CD4-positive, alpha-beta T cell treated with Interleukin-1 beta for 1 hour (primary cell): Measurements from ENCODE around the gene RHBDL2.
"Not testable (repeated sequence)": the region's sequence is repeated elsewhere in the genome, so short reads cannot be mapped to it uniquely, and the experiment has no call there.

Experiments
- DNase-seq, 2 donors: peaks; one replicate each; pipeline ENCODE4 v3.0.0-alpha.2; 2020 to 2022

Gene RHBDL2

GRCh38 chr1:38873027-38873969 is 68.3 kb downstream of the RHBDL2 start, which contains the start of gene MYCBP:
MYCBP (minus strand) TSS chr1:38873348; CDS start chr1:38873305, 43 bp downstream.
- DNase-seq: peak; percentile 98

- DNase-seq: peak in 1 of 2 donors; percentile 10
Observed at GRCh38 chr1:38872401-38873026, 69.1 kb downstream of the RHBDL2 start.

GRCh38 chr1:38870996-38871395 is 70.6 kb downstream of the RHBDL2 start:
- no peak for DNase-seq

- DNase-seq: no peak
Observed at GRCh38 chr1:38867208-38867607, 74.4 kb downstream of the RHBDL2 start.

- DNase-seq: no peak
Observed at GRCh38 chr1:38865112-38865715, 76.4 kb downstream of the RHBDL2 start.

GRCh38 chr1:38860454-38860795 is 81.2 kb downstream of the RHBDL2 start:
- no peak for DNase-seq

DNA sequence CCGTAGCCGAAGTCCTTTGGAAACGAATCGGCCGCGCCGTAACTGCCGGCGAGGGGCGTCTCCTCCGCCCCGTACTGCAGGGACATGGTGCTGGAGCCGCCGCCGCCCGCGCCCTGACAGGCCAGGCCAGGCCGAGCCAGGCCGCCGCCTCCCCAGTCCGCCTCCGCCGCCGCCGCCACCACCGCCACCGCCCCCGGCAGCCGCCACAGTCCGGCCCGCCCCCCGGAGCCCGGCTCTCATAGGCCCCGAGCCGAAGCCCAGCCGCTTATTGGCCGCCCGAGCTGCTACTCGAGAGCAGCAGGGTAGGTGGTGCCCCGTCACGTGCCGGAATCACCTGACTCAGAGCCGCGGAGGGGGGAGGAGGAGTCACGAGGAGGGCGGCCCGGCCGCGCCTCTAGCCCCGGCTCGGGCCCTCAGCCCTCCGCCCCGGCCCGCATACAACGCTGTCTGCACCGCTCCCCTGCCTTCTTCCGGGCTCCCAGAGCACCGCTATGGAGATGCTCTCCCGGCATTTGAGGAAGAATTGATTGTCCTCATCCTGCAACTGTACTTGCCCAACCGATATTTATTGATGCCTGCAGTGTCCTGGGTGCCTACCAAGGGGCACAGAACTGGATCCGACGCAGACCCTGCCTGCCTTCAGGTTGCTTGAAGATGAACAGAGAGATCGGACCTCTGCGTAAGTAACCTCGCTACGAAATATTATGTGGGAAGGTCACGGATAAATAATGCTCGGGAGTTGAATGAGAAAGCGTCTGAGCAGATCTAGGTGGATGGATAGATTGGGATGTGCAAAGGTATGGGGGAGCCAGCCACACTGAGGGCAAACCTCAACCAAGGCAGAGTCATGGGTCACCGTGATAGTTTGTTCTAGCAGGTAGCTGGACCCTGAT is 81.8 kb downstream of the RHBDL2 start, which contains the start of gene RRAGC:
Gene RRAGC, minus strand, starts transcription at position 212 of the 893 bp plus-strand sequence. Its CDS starts 126 bp downstream, at position 86.
- DNase-seq: peak; percentile 97

- DNase-seq: peak; percentile 40 to 59
Observed at GRCh38 chr1:38858833-38859560, 82.6 kb downstream of the RHBDL2 start.

- no peak for DNase-seq
Observed at GRCh38 chr1:38852780-38853179, 88.8 kb downstream of the RHBDL2 start.

GRCh38 chr1:38848071-38848470 is 93.6 kb downstream of the RHBDL2 start:
- DNase-seq: no peak

- DNase-seq: no peak
Observed at GRCh38 chr1:38846210-38846609, 95.4 kb downstream of the RHBDL2 start.

- not testable (repeated sequence) for DNase-seq
Observed at GRCh38 chr1:38845088-38845487, 96.5 kb downstream of the RHBDL2 start.

DNA sequence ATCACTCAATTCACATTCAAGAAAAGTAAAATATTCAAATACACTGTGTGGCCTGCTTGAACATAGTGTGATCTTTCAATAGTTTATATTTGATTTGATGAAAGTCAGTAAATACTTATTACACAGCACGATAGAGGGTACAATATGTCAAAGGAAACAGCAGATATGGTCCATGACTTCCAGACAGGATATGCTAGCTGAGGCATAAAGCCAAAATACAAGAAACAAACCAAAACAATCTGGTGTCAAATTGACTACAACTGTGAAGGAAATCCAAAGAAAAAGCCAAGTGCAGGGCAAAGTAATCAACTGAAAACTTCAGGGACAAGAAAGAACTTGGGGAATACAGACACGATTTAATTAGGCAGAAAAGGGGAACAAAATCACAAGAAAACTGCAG is 101.3 kb downstream of the RHBDL2 start:
- DNase-seq: no peak

DNA sequence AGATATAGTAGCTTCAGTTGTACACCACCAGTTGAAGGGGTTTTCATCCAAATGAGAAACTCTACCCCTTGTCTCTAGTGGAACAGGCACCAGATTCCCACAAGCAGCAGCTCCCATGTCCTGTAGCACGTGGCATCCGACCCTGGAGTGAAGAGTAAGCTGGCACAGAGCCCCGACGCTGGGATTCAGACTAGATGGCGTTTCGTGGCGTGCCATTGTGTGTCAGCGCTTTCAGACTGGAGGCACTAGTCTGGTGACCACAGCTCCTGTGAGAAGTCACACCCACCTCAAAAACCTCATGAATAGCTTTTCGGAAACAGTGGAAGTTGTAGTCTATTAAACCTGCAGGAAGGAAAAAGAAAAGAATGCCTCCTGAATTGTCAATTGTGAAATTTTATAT is 102.3 kb downstream of the RHBDL2 start:
- no peak for DNase-seq

GRCh38 chr1:38836316-38836715 is 105.3 kb downstream of the RHBDL2 start:
- DNase-seq: not testable (repeated sequence)
